K562 (cell line): ENCODE results near the gene PTPRO. TPM values are rescaled to one million over a fixed set of nuclear protein-coding genes. Genes with fewer than 3 reads are reported as not detected.

Source experiments
- ATAC-seq: fragments of 200-7000 bp; cut with Tn5 transposase; 3 replicates; pipeline ENCODE4 v1.9.1; 2020; ENCODE audit warnings: moderate library complexity
- BruUV-seq: library from RNA; stranded (reverse); fragments of 400-500 nt; replicated peaks from 2 replicates; lab custom pipeline; 2021; lab: Mats Ljungman, UMichigan
- CTCF ChIA-PET: fragments of 300-600 bp; formaldehyde crosslinking; extraction: SDS; loops from one replicate; lab custom pipeline; 2021; ENCODE audit warnings: low intra/inter-chr PET ratio; lab: Yijun Ruan, JAX
- POLR2A ChIA-PET: fragments of 300-600, 350-650 bp; sonication (Branson Sonifier 250); formaldehyde crosslinking; extraction: SDS; loops from one replicate; lab custom pipeline; 2021; ENCODE audit warnings: antibody characterized with exemption, inconsistent platforms; lab: Yijun Ruan, JAX
- DNase-seq, 4 experiments: peaks; one replicate each; pipeline versions ENCODE4 v3.0.0 to v3.0.0-alpha.2; 2011 to 2018; ENCODE audit warnings: low spot score in 3 of 4, mixed read lengths in 3 of 4; ENCODE audit errors: extremely low read depth in 1 of 4
- FAIRE-seq: peaks from 2 replicates; lab custom pipeline; 2011; peaks lifted over from hg19 to GRCh38; lab: Jason Lieb, UNC
- H2AFZ ChIP-seq: 2 replicates; pipeline ENCODE4 v1.6.0; 2011; ENCODE audit warnings: low read depth, low read length, control low read depth, inconsistent platforms
- H3K27ac ChIP-seq: fragments of 200-600 bp; 3 replicates; pipeline ENCODE4 v1.8.0; 2011; ENCODE audit warnings: low read depth, mild to moderate bottlenecking, control low read depth, inconsistent platforms, low read length, moderate library complexity, mixed read lengths; ENCODE audit errors: extremely low read depth
- H3K27me3 ChIP-seq, 2 experiments: fragments of 300-600 bp in 1 of 2; 2 replicates in 1 of 2; 3 replicates in 1 of 2; pipeline versions ENCODE4 v1.6.0 to v1.8.0; 2011; ENCODE audit warnings: inconsistent platforms in 2 of 2, low read length in 2 of 2, mild to moderate bottlenecking in 1 of 2, mixed read lengths in 1 of 2, moderate library complexity in 1 of 2; ENCODE audit not compliant: control insufficient read depth in 2 of 2, insufficient read depth in 2 of 2
- H3K36me3 ChIP-seq: fragments of 300-600 bp; 3 replicates; pipeline ENCODE4 v1.8.0; 2011; ENCODE audit warnings: mild to moderate bottlenecking, low read length, inconsistent platforms; ENCODE audit not compliant: control insufficient read depth, insufficient read depth
- H3K4me1 ChIP-seq, 2 experiments: fragments of 200-600 bp in 1 of 2; replicated peaks in 1 of 2; 2 replicates in 1 of 2; 3 replicates in 1 of 2; pipeline versions ENCODE4 v1.5.1 to v1.8.0; 2011; ENCODE audit warnings: inconsistent platforms in 2 of 2, low read length in 2 of 2, mild to moderate bottlenecking in 1 of 2, mixed read lengths in 1 of 2, moderate library complexity in 1 of 2; ENCODE audit not compliant: control insufficient read depth in 2 of 2, insufficient read depth in 2 of 2
- H3K4me2 ChIP-seq: 2 replicates; pipeline ENCODE4 v1.6.1; 2011; ENCODE audit warnings: low read length, control low read depth, inconsistent platforms, mixed read lengths; ENCODE audit not compliant: insufficient read depth
- H3K4me3 ChIP-seq: fragments of 200-600 bp; sonication (generic), shearing (Covaris generic); 2 replicates; pipeline ENCODE4 v1.5.1; 2016; ENCODE audit warnings: control low read depth, inconsistent platforms
- H3K79me2 ChIP-seq: fragments of 200-600 bp; 3 replicates; pipeline ENCODE4 v1.8.0; 2011; ENCODE audit warnings: low read length, inconsistent platforms; ENCODE audit not compliant: control insufficient read depth, insufficient read depth
- H3K9ac ChIP-seq, 2 experiments: 2 replicates each; pipeline versions ENCODE4 v1.6.0 to v1.6.1; 2011; ENCODE audit warnings: low read depth in 2 of 2, low read length in 2 of 2, control low read depth in 1 of 2, inconsistent platforms in 1 of 2, mild to moderate bottlenecking in 1 of 2, mixed read lengths in 1 of 2; ENCODE audit not compliant: insufficient read depth in 1 of 2
- H3K9me1 ChIP-seq: one replicate; pipeline ENCODE4 v1.6.0; 2011; ENCODE audit warnings: inconsistent platforms, mild to moderate bottlenecking, low read length, moderate library complexity; ENCODE audit not compliant: control insufficient read depth, insufficient read depth
- H3K9me3 ChIP-seq: replicated peaks from 2 replicates; pipeline ENCODE4 v1.5.1; 2011; ENCODE audit warnings: low read depth, low read length, inconsistent platforms; ENCODE audit not compliant: control insufficient read depth, insufficient read depth
- H4K20me1 ChIP-seq: replicated peaks from 2 replicates; pipeline ENCODE4 v1.6.1; 2011; ENCODE audit warnings: low read length, inconsistent platforms, mixed read lengths; ENCODE audit not compliant: control insufficient read depth, insufficient read depth
- WGBS: fragments of 100-300 bp; shearing (Covaris generic); methylation state at CpG from one replicate; pipeline ENCODE4 v1.1.6; 2016; ENCODE audit warnings: low coverage, mixed read lengths; ENCODE audit not compliant: insufficient coverage; ENCODE audit errors: missing lambda C conversion rate; 5-methylcytosine and 5-hydroxymethylcytosine counted together
- in situ Hi-C: fragments of 300-500 bp; cut with MboI; formaldehyde crosslinking; loops from 4 replicates; pipeline ENCODE4 v1.15.0; 2018; ENCODE audit warnings: inconsistent platforms, mixed read lengths
- intact Hi-C: fragments of 100-400 bp; cut with micrococcal nuclease; formaldehyde crosslinking; loops from 2 replicates; pipeline ENCODE4 v1.14.2; 2022
- polyA plus RNA-seq, 8 experiments: library from polyadenylated mRNA; depleted of rRNA in 4 of 8; stranded (reverse) in 5 of 8; unstranded in 3 of 8; fragments of >200 nt; fragmentation: Nextera tagmentation in 2 of 8; fragmentation: Illumina TruSeq in 1 of 8; extraction: Ambion mirVana in 2 of 8; extraction: Trizol in 1 of 8; gene quantifications; 2 replicates each; pipeline versions ENCODE4 v1.2.1 to v1.2.3, GENCODE V29; 2011 to 2014; ENCODE audit warnings: inconsistent platforms in 1 of 8, missing spikeins in 1 of 8
- total RNA-seq, 7 experiments: library from RNA; depleted of rRNA in 6 of 7; stranded (reverse); fragments of >200 nt in 6 of 7; fragmentation: Illumina TruSeq in 2 of 7; extraction: Trizol in 2 of 7; gene quantifications; 2 replicates each; pipeline versions ENCODE4 v1.2.1 to v1.2.3, GENCODE V29; 2011 to 2021; ENCODE audit warnings: low replicate concordance in 1 of 7
- TF ChIP-seq, protein P1 (sequence below): fragments of 250-450 bp; sonication (Bioruptor Pico); IDR thresholded peaks from 2 replicates; pipeline ENCODE4 v1.4.0; 2020; ENCODE audit warnings: mild to moderate bottlenecking

Gene PTPRO
- total and polyA plus RNA-seq, 9 of the 15 experiments (the other 6 are each of a cell fraction or from before 2014, with no cell fraction given): 0.22 TPM; not detected in 8

DNA sequence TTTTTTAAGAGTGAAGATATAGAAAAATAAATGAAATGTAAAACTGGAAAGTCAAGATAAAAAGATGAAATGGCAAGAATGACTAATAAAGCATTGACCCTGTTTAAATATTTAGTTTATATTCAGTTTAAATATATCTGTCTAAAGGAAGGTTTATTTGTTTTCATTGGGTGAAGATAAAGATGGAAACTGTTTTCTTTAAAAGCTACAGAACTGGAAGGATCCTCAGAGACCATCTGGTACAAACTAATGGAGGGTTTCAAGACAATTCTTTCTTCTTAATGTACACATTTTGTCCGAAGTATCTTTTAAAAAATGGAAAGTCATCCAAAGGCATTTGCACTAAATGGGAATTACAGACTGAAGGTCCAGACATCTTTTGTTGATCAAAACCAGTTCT, 324.3 kb downstream of the PTPRO start:
- BruUV-seq: no TSS peak
- no peaks in the 10 kb centered on the region for H4K20me1 ChIP-seq
- no peak overlapping the region for H3K4me2 ChIP-seq
- H3K36me3 ChIP-seq: no peaks in the 10 kb centered on the region
- H3K9me1 ChIP-seq: no peaks in the 10 kb centered on the region
- CTCF ChIA-PET: no interaction called here
- no peak overlapping the region for H3K9ac ChIP-seq
- H3K27ac ChIP-seq: no peak overlapping the region
- 0% methylated on average over 1 of the region's 1 CpG for WGBS
- no peak overlapping the region for H2AFZ ChIP-seq
- intact Hi-C loops: no loop called here
- TF ChIP-seq, protein P1, sequence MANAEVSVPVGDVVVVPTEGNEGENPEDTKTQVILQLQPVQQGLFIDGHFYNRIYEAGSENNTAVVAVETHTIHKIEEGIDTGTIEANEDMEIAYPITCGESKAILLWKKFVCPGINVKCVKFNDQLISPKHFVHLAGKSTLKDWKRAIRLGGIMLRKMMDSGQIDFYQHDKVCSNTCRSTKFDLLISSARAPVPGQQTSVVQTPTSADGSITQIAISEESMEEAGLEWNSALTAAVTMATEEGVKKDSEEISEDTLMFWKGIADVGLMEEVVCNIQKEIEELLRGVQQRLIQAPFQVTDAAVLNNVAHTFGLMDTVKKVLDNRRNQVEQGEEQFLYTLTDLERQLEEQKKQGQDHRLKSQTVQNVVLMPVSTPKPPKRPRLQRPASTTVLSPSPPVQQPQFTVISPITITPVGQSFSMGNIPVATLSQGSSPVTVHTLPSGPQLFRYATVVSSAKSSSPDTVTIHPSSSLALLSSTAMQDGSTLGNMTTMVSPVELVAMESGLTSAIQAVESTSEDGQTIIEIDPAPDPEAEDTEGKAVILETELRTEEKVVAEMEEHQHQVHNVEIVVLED: no peak
- no peak for DNase-seq
- no peaks in the 10 kb centered on the region for H3K27me3 ChIP-seq
- no peaks in the 10 kb centered on the region for H3K79me2 ChIP-seq
- no peak for FAIRE-seq
- no peak for ATAC-seq
- POLR2A ChIA-PET: no interaction called here
- H3K4me3 ChIP-seq: no peak overlapping the region
- H3K9me3 ChIP-seq: no peaks in the 10 kb centered on the region
- H3K4me1 ChIP-seq: no peaks in the 10 kb centered on the region
- in situ Hi-C loops: no loop called here

Other genes starting within 250 kb of the PTPRO start
- gene RERG, start 101.1 kb upstream of the PTPRO start, total RNA-seq (2014; rRNA removed): 2.9 and 3.0 TPM in 2 replicates
- 5.2 and 5.4 TPM in 2 replicates for gene RERG, start 101.1 kb upstream of the PTPRO start, total RNA-seq (2014; rRNA removed; fragmentation: Illumina TruSeq; extraction: Trizol)
- 5.4 and 7.3 TPM in 2 replicates for gene RERG, start 101.1 kb upstream of the PTPRO start, total RNA-seq (2015; rRNA removed; fragmentation: Illumina TruSeq; extraction: Trizol)
- 3.9 and 4.3 TPM in 2 replicates for gene RERG, start 101.1 kb upstream of the PTPRO start, total RNA-seq (2021)
- 0.19 and 2.2 TPM in 2 replicates for gene RERG, start 101.1 kb upstream of the PTPRO start, polyA plus RNA-seq (2011; rRNA removed)
- gene RERG, start 101.1 kb upstream of the PTPRO start, polyA plus RNA-seq (2014; fragmentation: Illumina TruSeq; extraction: Trizol): 6.0 TPM in 2 replicates
- 1 to 10 TPM; 2.6 TPM for gene RERG, start 101.1 kb upstream of the PTPRO start, polyA plus RNA-seq (2014; fragmentation: Nextera tagmentation; extraction: Ambion mirVana)
- 2.2 and 4.4 TPM in 2 replicates for gene RERG, start 101.1 kb upstream of the PTPRO start, polyA plus RNA-seq (2014; rRNA removed)